Psoas muscle (tissue), 8 donors: ENCODE measurements around the gene MCOLN2. TPM values are rescaled to one million over a fixed set of nuclear protein-coding genes. Genes with fewer than 3 reads are reported as not detected.

ENCODE experiments used
- ATAC-seq, 4 donors: fragments of 200-7000 bp; cut with Tn5 transposase; one replicate each; pipeline ENCODE4 v1.9.1; 2020; ENCODE audit warnings: moderate library complexity in 3 of 4, mild to moderate bottlenecking in 2 of 4
- DNase-seq, 2 donors: peaks; one replicate each; pipeline ENCODE4 v3.0.0-alpha.2; 2020
- H3K27ac ChIP-seq: fragments of 200-600 bp; one replicate; pipeline ENCODE4 v1.8.0; 2022
- H3K27me3 ChIP-seq, 3 donors: fragments of 200-600 bp in 1 of 3; one replicate each; pipeline versions ENCODE4 v1.6.1 to v1.8.0; 2013 to 2022; ENCODE audit warnings: low read length in 2 of 3, mild to moderate bottlenecking in 2 of 3, moderate library complexity in 1 of 3; ENCODE audit not compliant: insufficient read depth in 3 of 3
- H3K36me3 ChIP-seq, 2 donors: fragments of 200-600 bp in 1 of 2; one replicate each; pipeline versions ENCODE4 v1.6.1 to v1.8.0; 2013 to 2022; ENCODE audit warnings: low read depth in 1 of 2, mild to moderate bottlenecking in 1 of 2, moderate library complexity in 1 of 2; ENCODE audit not compliant: insufficient read depth in 1 of 2
- H3K4me1 ChIP-seq: fragments of 200-600 bp; one replicate; pipeline ENCODE4 v1.8.0; 2022
- H3K4me3 ChIP-seq: fragments of 200-600 bp; one replicate; pipeline ENCODE4 v1.8.0; 2022; ENCODE audit warnings: mild to moderate bottlenecking
- H3K9me3 ChIP-seq: fragments of 200-600 bp; one replicate; pipeline ENCODE4 v1.8.0; 2022
- CTCF ChIP-seq: fragments of 200-600 bp; IDR thresholded peaks from one replicate; pipeline ENCODE4 v1.8.0; 2022; ENCODE audit warnings: antibody characterized with exemption
- WGBS, 3 donors: extraction: QIAGEN DNeasy Blood & Tissue Kit; methylation state at CpG; one replicate each; pipeline versions ENCODE4 v1.1.6 to v1.1.7; 2013; 5-methylcytosine and 5-hydroxymethylcytosine counted together
- intact Hi-C, 2 donors: fragments of 100-400 bp; cut with DNase I; formaldehyde crosslinking; loops; one replicate each; pipeline versions ENCODE4 v1.11.0 to v1.14.2; 2022
- polyA plus RNA-seq, 3 donors: library from polyadenylated mRNA; stranded (reverse); fragments of 200-250 nt; gene quantifications; one replicate each; pipeline ENCODE4 v1.2.3, GENCODE V29; 2013
- total RNA-seq, 4 donors: library from RNA; stranded (reverse); fragmentation: NEBNext Ultra II Directional in 2 of 4; extraction: Animal tissue kit (Norgen Biotek cat#: 25700) in 2 of 4; gene quantifications; one replicate each; pipeline versions ENCODE4 v1.2.1 to v1.2.4, GENCODE V29; 2021 to 2023
- donor health status: healthy with polysubstance abuse.
- donor health status: DM: no; HTN: no; CAD: no; lungs with moderate emphysema.
- donor health status: Bipolar disorder and iron deficiency.
- donor health status: healthy.
- donor health status: DM: yes; HTN: yes; CAD: no.
- donor health status: DM: no; HTN: no; CAD: no.
- donor health status: DM: no; HTN: no; CAD: no.
- donor health status: DM: yes; HTN: yes; CAD: no.

MCOLN2 gene
- total and polyA plus RNA-seq, 7 donors, result 0.03 to 0.54 (median 0.14) TPM; not detected in 3

- intact Hi-C loops, result no loop called here
Observed at GRCh38 chr1:84883286-84883685, 113.6 kb downstream of the MCOLN2 start.

GRCh38 chr1:84877592-84877991 is 119.3 kb downstream of the MCOLN2 start:
- H3K4me3 ChIP-seq, result no peak overlapping the region
- DNase-seq, result no peak
- WGBS, 3 donors, result 84 to 85% (median 84%) methylated on average over 4 of the region's 4 CpGs
- TF ChIP-seq CTCF, result no peak
- peaks cover 5% of the 10 kb centered on the region for H3K9me3 ChIP-seq
- no peaks in the 10 kb centered on the region for H3K27me3 ChIP-seq
- intact Hi-C loops, result no loop called here
- no peak for ATAC-seq
- H3K36me3 ChIP-seq, result no peaks in the 10 kb centered on the region
- H3K4me1 ChIP-seq, result no peaks in the 10 kb centered on the region
- H3K27ac ChIP-seq, result no peak overlapping the region

More at GRCh38 chr1:84883286-84883685, 113.6 kb downstream of the MCOLN2 start:
- no peak for TF ChIP-seq CTCF
- ATAC-seq (no peak), DNase-seq (no peak)
- no peak overlapping the region for H3K27ac ChIP-seq
- no peaks in the 10 kb centered on the region for H3K4me1 ChIP-seq
- peaks cover 5% of the 10 kb centered on the region for H3K9me3 ChIP-seq
- H3K4me3 ChIP-seq, result no peak overlapping the region
- peaks cover 0 to 2% (median 0%) of the 10 kb centered on the region in 3 donors for H3K27me3 ChIP-seq
- H3K36me3 ChIP-seq, result no peaks in the 10 kb centered on the region

- WGBS, 3 donors, result 77 to 88% (median 86%) methylated on average over 5 of the region's 5 CpGs
- no peaks in the 10 kb centered on the region for H3K27me3 ChIP-seq
- DNase-seq (no peak), ATAC-seq (no peak)
- no peak overlapping the region for H3K4me3 ChIP-seq
- no peaks in the 10 kb centered on the region for H3K36me3 ChIP-seq
- TF ChIP-seq CTCF, result no peak
- no peak overlapping the region for H3K27ac ChIP-seq
- H3K4me1 ChIP-seq, result no peaks in the 10 kb centered on the region
- intact Hi-C loops, result no loop called here
- H3K9me3 ChIP-seq, result no peaks in the 10 kb centered on the region
Observed at GRCh38 chr1:84876353-84876752, 120.6 kb downstream of the MCOLN2 start.

Other genes with a start within 250 kb of the MCOLN2 start
- gene LPAR3, start 103.9 kb downstream of the MCOLN2 start, total RNA-seq, result under 1 TPM in 1 of 4 donors, not detected in 3; 0.20 TPM
- under 1 TPM in 2 of 3 donors, not detected in 1; 0.01 to 0.03 TPM for gene LPAR3, start 103.9 kb downstream of the MCOLN2 start, polyA plus RNA-seq
- under 1 TPM in 2 of 4 donors, not detected in 2; 0.52 to 0.62 TPM for gene MCOLN3, start 51.4 kb upstream of the MCOLN2 start, total RNA-seq
- under 1 TPM in 2 of 3 donors, not detected in 1; 0.06 to 0.12 TPM for gene MCOLN3, start 51.4 kb upstream of the MCOLN2 start, polyA plus RNA-seq
- 1 to 10 TPM; 3.9 to 5.9 (median 4.9) TPM for gene SYDE2, start 203.9 kb upstream of the MCOLN2 start, total RNA-seq
- gene SYDE2, start 203.9 kb upstream of the MCOLN2 start, polyA plus RNA-seq, result 1 to 10 TPM in 1 of 3 donors, under 1 TPM in 2; 0.30 to 1.9 (median 0.66) TPM